Subcutaneous adipose tissue (tissue), 4 donors: ENCODE results near the gene MYCBP2. TPM values are rescaled to one million over a fixed set of nuclear protein-coding genes. Genes with fewer than 3 reads are reported as not detected.

Experiments
- total RNA-seq, 4 donors: library from RNA; depleted of rRNA; stranded (reverse); fragments of >200 nt; gene quantifications; one replicate each; pipeline ENCODE4 v1.1.0, GENCODE V29; 2016
- TF ChIP-seq, protein P1 (sequence below): fragments of 450-650 bp; IDR thresholded peaks from one replicate; pipeline ENCODE4 v1.5.1; 2016; ENCODE audit warnings: low read depth, mild to moderate bottlenecking, control low read depth, antibody characterized with exemption, moderate library complexity

Gene MYCBP2, protein sequence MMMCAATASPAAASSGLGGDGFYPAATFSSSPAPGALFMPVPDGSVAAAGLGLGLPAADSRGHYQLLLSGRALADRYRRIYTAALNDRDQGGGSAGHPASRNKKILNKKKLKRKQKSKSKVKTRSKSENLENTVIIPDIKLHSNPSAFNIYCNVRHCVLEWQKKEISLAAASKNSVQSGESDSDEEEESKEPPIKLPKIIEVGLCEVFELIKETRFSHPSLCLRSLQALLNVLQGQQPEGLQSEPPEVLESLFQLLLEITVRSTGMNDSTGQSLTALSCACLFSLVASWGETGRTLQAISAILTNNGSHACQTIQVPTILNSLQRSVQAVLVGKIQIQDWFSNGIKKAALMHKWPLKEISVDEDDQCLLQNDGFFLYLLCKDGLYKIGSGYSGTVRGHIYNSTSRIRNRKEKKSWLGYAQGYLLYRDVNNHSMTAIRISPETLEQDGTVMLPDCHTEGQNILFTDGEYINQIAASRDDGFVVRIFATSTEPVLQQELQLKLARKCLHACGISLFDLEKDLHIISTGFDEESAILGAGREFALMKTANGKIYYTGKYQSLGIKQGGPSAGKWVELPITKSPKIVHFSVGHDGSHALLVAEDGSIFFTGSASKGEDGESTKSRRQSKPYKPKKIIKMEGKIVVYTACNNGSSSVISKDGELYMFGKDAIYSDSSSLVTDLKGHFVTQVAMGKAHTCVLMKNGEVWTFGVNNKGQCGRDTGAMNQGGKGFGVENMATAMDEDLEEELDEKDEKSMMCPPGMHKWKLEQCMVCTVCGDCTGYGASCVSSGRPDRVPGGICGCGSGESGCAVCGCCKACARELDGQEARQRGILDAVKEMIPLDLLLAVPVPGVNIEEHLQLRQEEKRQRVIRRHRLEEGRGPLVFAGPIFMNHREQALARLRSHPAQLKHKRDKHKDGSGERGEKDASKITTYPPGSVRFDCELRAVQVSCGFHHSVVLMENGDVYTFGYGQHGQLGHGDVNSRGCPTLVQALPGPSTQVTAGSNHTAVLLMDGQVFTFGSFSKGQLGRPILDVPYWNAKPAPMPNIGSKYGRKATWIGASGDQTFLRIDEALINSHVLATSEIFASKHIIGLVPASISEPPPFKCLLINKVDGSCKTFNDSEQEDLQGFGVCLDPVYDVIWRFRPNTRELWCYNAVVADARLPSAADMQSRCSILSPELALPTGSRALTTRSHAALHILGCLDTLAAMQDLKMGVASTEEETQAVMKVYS (N-terminal part only)
- 100 to 1,000 TPM; 316 to 377 (median 343) TPM for total RNA-seq

DNA sequence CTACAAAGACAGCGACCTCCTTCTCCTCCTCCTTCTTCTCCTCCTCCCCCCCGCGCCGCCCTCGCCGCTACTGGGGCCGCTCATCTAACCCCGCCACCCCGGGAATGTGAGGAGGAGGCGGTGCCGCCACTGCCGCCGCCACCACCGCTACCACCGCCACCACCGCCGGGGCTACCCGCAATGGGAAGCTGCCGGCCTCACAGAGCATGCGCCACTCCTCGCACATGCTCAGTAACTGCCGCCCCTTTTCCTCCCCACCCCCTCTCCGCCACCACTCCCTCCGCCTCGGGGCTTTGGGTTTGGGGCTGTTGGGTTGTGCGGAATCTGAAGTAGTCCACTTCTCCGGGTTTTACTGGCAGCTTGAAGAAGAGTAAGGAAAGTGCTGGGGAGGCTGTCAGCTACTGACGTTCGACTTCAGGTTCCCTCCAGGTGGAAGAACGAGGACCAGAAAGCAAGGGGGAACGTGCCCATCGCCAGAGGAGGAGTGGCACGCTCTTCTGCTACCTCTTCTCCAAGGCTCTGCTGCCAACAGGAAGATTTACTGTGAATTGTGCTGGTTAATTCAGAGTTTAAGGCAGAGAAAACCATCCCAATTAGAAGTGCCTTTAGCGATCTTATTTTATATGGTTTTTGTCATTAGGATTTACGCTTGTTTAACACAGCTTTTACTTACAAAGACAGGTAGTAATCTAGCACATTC, at the start of gene MYCBP2:
MYCBP2 (minus strand) TSS at position 190 of the 700 bp plus-strand sequence. CDS start 319 bp downstream, outside the sequence.
- TF ChIP-seq, protein P1, sequence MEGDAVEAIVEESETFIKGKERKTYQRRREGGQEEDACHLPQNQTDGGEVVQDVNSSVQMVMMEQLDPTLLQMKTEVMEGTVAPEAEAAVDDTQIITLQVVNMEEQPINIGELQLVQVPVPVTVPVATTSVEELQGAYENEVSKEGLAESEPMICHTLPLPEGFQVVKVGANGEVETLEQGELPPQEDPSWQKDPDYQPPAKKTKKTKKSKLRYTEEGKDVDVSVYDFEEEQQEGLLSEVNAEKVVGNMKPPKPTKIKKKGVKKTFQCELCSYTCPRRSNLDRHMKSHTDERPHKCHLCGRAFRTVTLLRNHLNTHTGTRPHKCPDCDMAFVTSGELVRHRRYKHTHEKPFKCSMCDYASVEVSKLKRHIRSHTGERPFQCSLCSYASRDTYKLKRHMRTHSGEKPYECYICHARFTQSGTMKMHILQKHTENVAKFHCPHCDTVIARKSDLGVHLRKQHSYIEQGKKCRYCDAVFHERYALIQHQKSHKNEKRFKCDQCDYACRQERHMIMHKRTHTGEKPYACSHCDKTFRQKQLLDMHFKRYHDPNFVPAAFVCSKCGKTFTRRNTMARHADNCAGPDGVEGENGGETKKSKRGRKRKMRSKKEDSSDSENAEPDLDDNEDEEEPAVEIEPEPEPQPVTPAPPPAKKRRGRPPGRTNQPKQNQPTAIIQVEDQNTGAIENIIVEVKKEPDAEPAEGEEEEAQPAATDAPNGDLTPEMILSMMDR, result no peak

DNA sequence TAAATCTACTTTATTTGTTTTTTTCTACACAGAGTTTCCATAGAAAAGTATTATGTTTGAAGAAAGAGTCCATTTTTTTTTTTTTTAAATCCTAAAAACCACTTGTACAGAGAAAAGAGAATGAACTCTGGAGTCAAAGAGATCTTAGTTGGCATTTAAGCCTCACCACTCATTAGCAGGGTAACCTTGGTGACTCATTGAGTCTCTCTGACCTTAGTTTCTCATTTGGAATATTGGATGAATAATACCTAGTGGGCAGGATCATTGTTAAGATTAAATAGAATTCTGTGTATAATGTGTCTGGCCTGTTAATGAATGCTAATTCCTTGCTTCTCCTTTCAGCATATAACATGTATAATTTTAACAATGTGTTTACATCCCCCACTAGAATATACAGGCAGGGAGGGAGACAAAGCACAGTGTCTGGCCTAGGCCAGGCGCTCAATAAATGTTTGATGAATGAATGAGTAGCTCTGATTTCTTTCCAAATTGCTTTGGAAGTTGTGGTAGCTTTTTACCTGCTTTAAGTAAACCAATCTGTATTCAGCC, 48.7 kb upstream of the MYCBP2 start:
- TF ChIP-seq, protein P1, result no peak

DNA sequence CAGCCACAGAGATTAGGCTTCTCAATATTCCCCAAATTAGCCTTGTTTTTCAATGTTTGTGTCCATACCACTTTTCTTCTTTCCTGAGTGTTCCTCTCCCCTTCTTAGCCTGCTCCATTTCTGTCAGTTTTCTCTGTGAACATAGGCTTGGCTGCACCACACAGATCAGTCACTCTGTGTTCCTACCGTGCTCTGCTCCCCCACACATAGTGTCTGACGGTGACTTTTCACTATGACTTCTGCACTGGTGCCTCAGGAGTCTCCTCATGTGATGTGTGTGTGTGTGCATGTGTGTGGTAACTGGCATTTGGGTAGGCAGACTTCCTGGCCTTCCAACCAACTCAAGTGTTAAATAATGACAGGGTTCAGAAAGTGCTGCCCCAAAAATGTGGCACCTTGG, 47.9 kb upstream of the MYCBP2 start:
- TF ChIP-seq, protein P1, result no peak

DNA sequence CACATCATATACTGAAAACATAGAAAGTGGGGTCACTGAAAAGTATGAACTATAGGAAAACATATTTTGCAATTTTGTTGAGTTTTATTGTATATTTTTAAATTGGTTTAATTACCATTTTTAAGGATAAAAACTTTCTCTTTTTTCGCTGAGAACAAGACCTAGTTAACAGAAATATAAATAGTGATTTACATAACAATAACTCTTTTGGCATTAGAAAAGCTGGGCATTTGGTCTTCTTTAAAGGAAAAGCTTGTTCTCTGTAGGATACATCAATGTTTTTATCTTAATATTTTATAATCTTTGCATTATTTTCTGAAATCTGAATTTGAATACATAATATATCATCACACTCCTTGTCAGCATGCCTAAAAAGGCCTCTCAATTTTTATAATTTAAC, 47.4 kb upstream of the MYCBP2 start:
- TF ChIP-seq, protein P1, result no peak

DNA sequence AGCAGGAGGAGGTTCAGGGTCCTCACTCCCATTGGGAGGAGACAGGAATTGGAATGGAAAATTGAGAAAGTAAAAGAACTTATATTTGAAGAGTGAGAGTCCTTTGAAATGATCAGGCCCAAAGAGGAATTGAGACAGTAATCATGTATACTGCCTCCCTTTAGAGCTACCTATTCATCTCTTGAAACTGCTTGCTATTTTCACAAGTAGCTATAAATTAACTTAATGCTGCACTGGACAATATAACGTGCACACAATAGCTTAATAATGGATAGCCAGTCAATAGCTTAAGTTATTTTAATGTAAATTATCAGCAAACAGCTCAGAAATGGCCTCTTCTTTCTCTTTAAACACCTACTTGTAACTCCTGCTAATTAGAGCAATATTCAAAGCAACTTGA, 46.6 kb upstream of the MYCBP2 start:
- TF ChIP-seq, protein P1, result no peak

DNA sequence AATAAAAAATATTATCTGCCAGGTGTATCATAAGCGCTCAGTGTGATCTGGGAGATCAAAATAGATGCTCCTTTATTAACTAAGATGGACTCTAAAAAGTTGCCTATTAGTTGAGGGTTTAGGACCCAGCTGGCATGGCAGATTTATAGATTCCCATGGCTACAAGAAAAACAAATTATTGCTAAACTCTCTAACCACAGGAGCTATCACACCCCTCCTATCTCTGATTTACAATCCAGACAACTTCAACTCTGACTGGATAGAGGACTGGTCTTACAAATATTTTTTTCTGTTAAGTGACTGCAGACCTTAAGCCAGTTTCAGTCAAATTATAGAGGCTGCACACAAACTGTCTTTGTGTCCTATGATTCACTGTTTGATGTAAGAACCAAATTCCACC, 45.4 kb upstream of the MYCBP2 start:
- TF ChIP-seq, protein P1, result no peak
